NCI-H2081 treated with DMSO at 0.1 percent for 48 hours (cell line): Measurements from ENCODE around the gene SCAANT1.

Experiments used
- DNase-seq: peaks from one replicate; lab custom pipeline; 2025; lab: John Stamatoyannopoulos, UW

SCAANT1 gene

DNA sequence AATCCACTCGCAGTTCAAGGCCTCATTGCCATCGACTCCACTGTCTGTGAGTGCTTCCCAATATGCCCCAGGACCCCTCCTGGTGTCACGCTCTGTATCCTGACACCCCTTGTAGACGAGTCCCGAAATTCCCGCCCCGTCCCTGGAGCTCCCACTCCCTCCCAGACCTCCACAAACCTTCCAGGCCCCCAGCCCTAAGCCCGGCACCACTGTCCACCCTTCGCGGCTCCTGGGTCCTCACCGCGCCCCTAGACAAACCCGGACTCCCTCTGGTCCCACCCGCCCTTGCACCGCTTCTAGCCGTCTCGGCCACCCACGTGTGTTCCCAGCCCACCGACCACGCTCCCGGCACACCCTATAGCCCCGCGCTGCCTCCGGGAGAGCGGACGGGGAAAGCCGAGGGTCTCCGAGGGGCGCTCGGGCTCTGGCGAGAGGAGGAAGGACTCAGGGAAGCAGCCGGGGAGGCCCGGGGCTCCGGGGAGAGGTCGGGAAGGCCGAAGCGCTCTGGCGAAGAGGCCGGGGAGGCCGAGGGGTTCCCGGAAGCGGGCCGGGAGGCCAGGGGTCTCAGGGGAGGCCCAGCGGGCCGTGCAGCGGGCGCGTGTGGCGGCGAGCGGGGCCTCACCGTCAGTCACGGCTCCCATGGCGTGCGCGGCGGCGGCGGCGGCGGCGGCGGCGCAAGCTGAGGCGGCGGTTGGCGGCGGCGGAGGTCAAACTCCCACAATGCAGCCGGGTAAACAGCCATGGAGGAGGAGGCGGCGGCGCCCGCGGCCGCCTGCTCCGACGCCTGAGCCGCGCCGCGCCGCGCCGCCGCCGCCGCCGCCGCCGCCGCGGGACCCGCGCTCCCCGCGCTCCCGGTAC is 48.8 kb downstream of the SCAANT1 start, which contains the start of the genes ATXN7 and THOC7:
TSS of gene ATXN7 (plus strand) at position 718 of the 858 bp plus-strand sequence. CDS start 48,732 bp downstream, outside the sequence.
TSS of gene THOC7 (minus strand) at position 656 of the 858 bp plus-strand sequence. CDS start at position 641, 15 bp downstream.
- DNase-seq, result no peak

- no peak for DNase-seq
Measured at GRCh38 chr3:63862804-63863149, 49.4 kb downstream of the SCAANT1 start.
